ENCODE measurements around the gene TLE1. TPM values are rescaled to one million over a fixed set of nuclear protein-coding genes. Genes with fewer than 3 reads are reported as not detected.

Gene TLE1
- total RNA-seq, 2 donors from 2014 or later, result 43.8 to 54.8 TPM

DNA sequence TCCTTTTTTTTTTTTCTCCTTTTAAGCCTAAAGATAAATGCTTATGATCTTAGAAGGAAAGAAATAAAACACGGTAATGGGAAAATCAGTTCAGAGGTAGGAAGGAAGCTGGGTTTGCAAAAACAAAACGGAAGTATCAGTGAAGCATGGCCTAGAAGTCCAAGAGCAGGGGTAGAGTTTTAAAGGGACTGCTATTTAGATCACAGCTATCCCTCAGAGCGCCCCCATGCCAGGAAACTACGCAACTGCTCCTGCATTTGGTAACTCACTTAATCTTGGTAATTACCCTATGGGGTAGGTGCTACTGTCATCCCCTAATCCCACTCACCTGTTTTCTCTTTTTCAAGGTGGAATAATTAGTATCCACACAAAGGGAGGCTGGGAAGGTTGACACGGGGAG lies 16.0 kb downstream of the TLE1 start:
- intact Hi-C loops (cut with DNase I), result loop anchor here (10.0 kb wide), 1 partner anchor 49 kb away; no protein-coding TSS in a partner anchor
- no peak overlapping the region for H3K4me3 ChIP-seq
- TF ChIP-seq, protein P1, sequence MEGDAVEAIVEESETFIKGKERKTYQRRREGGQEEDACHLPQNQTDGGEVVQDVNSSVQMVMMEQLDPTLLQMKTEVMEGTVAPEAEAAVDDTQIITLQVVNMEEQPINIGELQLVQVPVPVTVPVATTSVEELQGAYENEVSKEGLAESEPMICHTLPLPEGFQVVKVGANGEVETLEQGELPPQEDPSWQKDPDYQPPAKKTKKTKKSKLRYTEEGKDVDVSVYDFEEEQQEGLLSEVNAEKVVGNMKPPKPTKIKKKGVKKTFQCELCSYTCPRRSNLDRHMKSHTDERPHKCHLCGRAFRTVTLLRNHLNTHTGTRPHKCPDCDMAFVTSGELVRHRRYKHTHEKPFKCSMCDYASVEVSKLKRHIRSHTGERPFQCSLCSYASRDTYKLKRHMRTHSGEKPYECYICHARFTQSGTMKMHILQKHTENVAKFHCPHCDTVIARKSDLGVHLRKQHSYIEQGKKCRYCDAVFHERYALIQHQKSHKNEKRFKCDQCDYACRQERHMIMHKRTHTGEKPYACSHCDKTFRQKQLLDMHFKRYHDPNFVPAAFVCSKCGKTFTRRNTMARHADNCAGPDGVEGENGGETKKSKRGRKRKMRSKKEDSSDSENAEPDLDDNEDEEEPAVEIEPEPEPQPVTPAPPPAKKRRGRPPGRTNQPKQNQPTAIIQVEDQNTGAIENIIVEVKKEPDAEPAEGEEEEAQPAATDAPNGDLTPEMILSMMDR (IDR thresholded peaks at IDR 0.05), result no peak
- H3K4me1 ChIP-seq, result no peaks in the 10 kb centered on the region
- H3K36me3 ChIP-seq, result no peaks in the 10 kb centered on the region
- H3K27ac ChIP-seq, result no peak overlapping the region
- H3K9me3 ChIP-seq, result no peaks in the 10 kb centered on the region
- H3K27me3 ChIP-seq, result no peaks in the 10 kb centered on the region
- DNase-seq, result no peak
- H3K9ac ChIP-seq (ENCODE audit: low read depth in 2 of 2, low read length in 2 of 2), result no peak overlapping the region

DNA sequence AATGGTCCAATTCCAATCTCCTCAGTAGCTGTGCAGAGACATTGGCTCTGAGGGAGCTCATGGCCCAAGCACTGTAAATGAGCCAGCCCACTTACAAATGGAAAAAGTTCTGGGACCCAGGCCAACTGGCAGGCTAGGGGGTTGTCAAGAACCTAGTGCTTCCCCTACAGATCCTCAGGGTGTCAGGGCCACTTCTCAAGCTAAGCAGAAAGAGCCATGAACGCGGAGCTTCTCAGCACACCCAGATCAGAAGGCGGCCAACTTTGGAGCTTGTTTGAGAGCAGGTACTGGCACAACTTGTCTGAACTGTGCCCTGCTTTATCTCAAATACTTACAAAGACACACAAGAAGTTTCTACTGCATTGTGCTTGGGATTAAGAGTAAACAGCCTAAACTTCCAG lies 17.5 kb downstream of the TLE1 start:
- DNase-seq, result peak; percentile 69
- Histone ChIP-seq H3K9me3 (no peaks in the 10 kb centered on the region), H3K4me1 (no peaks in the 10 kb centered on the region), H3K27me3 (no peaks in the 10 kb centered on the region), H3K36me3 (no peaks in the 10 kb centered on the region), H3K9ac (ENCODE audit: low read depth in 2 of 2, low read length in 2 of 2) (no peak overlapping the region), H3K27ac (no peak overlapping the region), H3K4me3 (no peak overlapping the region)
- intact Hi-C loops (cut with DNase I), result loop anchor here (10.0 kb wide), 1 partner anchor 47 kb away; no protein-coding TSS in a partner anchor
- TF ChIP-seq, protein P1 (IDR thresholded peaks at IDR 0.05), result no peak

DNA sequence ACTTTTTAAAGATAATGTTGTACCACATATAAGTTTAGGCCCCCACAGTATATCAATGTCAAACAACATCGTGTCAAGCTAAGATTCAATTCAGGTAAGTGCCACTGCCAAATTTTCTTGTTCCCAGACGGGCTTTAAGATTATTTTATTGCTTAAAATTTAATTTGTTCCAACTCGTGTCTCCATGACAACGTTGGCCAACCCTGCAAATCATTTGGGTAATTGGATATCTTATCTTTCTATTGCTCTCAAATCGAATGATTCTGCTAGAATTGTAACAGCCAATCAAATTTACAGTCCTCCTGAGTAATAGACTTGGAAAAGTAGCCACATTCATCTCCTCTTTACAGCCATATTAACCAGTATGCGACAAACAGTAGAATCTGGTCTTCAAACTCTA lies 19.5 kb downstream of the TLE1 start:
- DNase-seq, result no peak
- Histone ChIP-seq H3K27ac (no peak overlapping the region), H3K4me1 (no peaks in the 10 kb centered on the region), H3K4me3 (no peak overlapping the region), H3K27me3 (no peaks in the 10 kb centered on the region), H3K9me3 (no peaks in the 10 kb centered on the region), H3K36me3 (no peaks in the 10 kb centered on the region), H3K9ac (ENCODE audit: low read depth in 2 of 2, low read length in 2 of 2) (no peak overlapping the region)
- TF ChIP-seq, protein P1 (IDR thresholded peaks at IDR 0.05), result no peak
- intact Hi-C loops (cut with DNase I), result loop anchor here (10.0 kb wide), 1 partner anchor 45 kb away; no protein-coding TSS in a partner anchor

DNA sequence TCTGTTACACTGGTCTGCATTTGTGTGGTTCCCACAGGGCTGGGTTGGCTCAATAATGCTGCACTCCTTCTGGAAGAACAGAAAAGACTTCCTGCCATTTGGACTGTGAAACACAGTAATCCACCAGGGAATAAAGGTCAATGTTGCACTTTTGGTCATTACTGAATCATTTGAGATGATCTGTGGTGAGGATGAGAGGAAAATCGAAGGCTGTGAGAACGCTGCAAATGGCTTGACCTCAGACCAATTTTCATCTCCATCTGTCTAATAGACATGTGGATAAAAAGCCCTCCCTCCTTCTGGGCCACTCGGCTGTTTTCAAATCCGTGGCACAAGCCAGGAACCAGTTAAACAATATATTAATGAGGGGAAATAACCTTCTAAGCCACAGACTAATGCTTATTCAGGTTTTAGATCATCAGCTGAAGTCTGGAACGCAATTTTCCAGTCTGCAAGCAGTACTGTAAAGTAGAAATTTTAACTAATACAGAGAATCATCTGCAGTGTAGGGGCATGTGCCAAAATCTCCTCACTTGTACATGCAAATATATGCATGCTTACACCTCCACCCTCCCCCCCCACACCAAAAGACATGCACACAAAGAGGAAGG lies 20.2 kb downstream of the TLE1 start:
- no peak for DNase-seq
- Histone ChIP-seq H3K4me1 (no peaks in the 10 kb centered on the region), H3K9ac (ENCODE audit: low read depth in 2 of 2, low read length in 2 of 2) (no peak overlapping the region), H3K27me3 (no peaks in the 10 kb centered on the region), H3K36me3 (no peaks in the 10 kb centered on the region), H3K27ac (no peak overlapping the region), H3K9me3 (no peaks in the 10 kb centered on the region), H3K4me3 (no peak overlapping the region)
- intact Hi-C loops (cut with DNase I), result no loop called here
- TF ChIP-seq, protein P1 (IDR thresholded peaks at IDR 0.05), result no peak

DNA sequence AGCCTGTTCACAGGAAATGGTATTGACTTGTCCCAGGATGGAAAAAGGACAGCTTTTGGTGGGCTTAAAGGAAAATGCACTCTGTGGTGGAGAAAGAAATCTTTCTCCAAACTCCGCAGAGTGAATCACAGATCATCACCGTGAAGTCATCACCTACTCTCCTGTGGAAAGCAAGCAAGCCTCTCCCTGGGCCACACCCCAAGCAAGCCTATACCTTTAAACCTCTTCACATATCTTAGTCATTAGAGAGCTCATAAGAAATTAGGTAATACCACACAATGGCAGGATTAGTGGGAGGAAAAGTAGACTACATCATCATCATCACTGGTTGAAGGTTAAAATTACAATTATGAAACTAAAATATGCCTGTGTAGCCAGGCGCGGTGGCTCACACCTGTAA lies 23.2 kb downstream of the TLE1 start:
- TF ChIP-seq, protein P1 (IDR thresholded peaks at IDR 0.05), result no peak
- Histone ChIP-seq H3K27me3 (no peaks in the 10 kb centered on the region), H3K9ac (ENCODE audit: low read depth in 2 of 2, low read length in 2 of 2) (no peak overlapping the region), H3K27ac (no peak overlapping the region), H3K4me1 (no peaks in the 10 kb centered on the region), H3K9me3 (no peaks in the 10 kb centered on the region), H3K4me3 (no peak overlapping the region), H3K36me3 (no peaks in the 10 kb centered on the region)
- intact Hi-C loops (cut with DNase I), result no loop called here
- no peak for DNase-seq

Data from colonic mucosa (tissue), 4 donors.